Activated naive CD4-positive, alpha-beta T cell treated with Interleukin-2 at 50 U/mL for 16 hours (primary cell): ENCODE measurements around the gene DARS1.
"Not testable (repeated sequence)": the region's sequence is repeated elsewhere in the genome, so short reads cannot be mapped to it uniquely, and the experiment has no call there.

ENCODE experiments used
- DNase-seq: peaks from one replicate; pipeline ENCODE4 v3.0.0-alpha.2; 2020

DARS1 gene

DNA sequence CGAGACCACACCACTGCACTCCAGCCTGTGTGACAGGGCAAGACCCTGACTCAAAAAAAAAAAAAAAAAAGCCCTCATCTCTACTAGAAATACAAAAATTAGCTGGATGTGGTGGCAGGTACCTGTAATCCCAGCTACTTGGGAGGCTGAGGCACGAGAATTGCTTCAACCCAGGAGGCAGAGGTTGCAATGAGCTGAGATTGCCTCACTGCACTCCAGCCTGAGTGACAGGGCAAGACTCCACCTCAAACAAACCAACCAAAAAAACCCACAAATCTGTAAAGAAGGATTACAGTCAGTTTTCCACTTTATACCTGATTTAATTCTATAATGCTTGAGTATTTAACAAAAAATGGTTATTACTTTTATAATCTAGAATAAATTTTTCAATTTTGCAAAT is 9.7 kb downstream of the DARS1 start:
- no peak for DNase-seq

- DNase-seq: no peak
Observed at GRCh38 chr2:135974036-135974435, 11.4 kb downstream of the DARS1 start.

DNA sequence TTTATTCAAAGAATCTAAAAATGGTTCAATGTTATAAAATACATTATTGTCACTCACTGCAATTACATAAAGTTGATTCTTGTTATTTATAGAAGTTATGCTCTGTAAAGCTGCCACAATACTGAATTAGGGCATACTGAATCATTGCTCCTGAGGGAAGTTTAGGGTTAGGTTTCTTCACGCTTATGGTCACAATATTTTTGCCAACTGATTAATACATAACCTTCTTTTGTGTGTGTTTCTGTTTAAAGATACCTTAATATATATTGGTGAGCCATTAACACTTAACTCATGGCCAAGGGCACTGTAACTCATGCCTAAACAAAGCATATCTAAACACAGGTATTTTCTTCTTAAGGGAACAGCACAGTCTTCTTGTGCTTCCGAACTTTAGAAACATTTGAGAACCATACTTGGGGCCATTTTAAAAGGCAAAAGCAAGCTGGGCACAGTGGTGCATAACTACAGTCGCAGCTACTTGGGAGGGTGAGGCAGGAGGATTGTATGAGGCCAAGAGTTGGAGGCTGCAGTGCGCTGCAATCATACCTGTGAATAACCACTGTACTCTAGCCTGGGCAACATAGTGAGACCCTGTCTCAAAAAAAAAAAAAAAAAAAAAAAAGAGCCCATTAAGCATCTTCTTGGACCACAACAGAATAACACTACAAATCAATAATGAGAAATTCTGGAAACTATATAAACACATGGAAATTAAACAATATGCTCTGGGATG is 15.6 kb downstream of the DARS1 start:
- no peak for DNase-seq

- DNase-seq: no peak
Observed at GRCh38 chr2:135965756-135966155, 19.7 kb downstream of the DARS1 start.

GRCh38 chr2:135964404-135964803 is 21.0 kb downstream of the DARS1 start:
- DNase-seq: not testable (repeated sequence)

GRCh38 chr2:135963841-135964240 is 21.6 kb downstream of the DARS1 start:
- no peak for DNase-seq

DNA sequence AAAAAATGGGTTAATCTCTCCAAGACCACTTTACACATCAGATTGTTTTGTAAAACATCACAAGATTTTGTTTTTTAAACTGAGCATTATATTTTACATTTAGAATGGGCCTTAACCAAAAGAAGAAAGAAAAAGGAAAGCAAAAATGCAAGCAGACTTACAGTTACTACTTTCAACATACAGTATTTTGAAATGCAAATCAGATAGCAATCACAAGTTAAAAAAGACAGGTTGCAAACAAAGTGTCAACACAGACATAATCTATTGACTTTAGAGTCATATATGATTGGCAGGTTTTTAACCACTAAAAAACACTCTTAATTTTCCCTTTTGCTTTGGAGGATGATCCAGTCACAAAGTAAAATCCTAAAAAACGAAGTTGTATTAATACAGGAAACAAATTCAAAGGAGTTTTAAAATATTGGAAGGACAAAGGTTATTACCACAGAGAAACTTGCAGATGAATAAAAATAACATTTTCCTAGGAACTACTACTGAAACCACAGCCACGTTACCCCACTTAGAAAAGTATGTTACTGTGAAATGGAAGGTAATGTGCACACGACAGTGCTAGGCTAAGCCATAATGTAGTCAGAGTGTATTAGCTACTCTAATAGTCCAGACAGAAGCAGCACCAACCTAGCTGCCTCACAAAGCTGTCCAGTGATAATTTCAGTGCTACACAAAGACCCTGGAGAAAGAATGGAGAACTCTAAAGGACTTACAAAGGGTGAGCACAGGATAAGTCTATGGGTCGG is 22.9 kb downstream of the DARS1 start:
- DNase-seq: no peak

- DNase-seq: peak; percentile 16
Observed at GRCh38 chr2:135960656-135961551, 24.5 kb downstream of the DARS1 start.

DNA sequence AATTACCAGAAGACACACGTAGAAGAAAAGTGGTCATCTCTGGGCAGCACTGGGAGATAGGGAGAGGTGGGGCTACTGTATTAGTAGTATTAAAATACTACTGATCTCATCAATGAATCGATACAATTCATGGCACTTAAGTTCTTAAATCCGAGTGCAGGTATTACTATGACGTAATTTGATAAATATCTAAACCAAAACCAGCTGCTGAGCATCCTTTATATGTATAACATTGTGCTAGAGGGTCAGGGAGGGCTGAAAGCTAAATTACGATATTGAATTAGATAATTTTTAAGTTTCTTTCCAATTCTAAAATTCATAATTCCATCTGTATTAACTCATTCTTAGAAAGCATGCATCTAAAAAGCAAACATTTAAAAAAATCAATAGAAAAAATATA is 25.3 kb downstream of the DARS1 start:
- no peak for DNase-seq

- DNase-seq: not testable (repeated sequence)
Observed at GRCh38 chr2:135958927-135959326, 26.5 kb downstream of the DARS1 start.

DNA sequence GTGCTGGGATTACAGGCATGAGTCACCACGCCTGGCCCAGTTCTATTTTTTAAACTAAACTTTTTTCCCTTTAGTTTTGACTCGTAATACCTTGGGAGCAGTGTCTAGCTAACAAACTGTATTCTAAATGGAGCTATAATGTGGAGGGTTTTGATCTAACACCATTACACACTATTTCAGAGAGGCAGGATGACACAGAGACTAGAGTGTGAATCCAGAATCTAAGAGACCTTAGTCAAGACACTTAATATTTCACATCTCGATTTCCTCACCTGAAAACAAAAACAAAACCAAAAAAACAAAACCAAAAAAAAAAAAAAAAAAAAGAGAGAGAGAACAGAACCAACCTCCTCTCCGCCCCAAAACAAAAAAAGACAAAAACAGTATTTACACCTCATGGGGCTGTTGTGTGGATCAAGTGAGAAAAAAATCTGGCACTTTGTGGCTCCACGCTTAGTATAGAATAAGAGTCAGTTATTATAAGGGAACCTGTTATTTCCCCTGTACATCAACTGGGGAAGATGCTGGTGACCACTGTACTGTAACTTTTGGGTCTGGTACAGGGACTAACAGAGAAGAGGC is 31.3 kb downstream of the DARS1 start:
- DNase-seq: no peak

DNA sequence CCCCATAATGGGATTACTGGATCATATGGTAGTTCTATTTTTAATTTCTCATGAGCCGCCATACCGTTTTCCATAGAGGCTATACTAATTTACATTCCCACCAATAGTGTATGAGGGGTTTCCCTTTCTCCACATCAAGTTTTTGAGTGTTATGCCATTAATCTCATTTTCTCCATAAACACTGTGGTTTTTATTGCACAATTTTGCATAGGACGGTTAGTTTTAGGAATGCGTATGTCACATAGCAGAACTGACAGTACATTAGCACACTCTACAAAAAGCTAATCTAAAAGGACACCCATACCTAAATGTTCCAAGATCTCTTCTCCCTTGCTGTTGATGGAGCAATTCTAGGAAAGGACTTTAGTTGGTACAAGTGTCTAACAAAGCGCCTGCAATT is 32.5 kb downstream of the DARS1 start:
- DNase-seq: no peak

DNA sequence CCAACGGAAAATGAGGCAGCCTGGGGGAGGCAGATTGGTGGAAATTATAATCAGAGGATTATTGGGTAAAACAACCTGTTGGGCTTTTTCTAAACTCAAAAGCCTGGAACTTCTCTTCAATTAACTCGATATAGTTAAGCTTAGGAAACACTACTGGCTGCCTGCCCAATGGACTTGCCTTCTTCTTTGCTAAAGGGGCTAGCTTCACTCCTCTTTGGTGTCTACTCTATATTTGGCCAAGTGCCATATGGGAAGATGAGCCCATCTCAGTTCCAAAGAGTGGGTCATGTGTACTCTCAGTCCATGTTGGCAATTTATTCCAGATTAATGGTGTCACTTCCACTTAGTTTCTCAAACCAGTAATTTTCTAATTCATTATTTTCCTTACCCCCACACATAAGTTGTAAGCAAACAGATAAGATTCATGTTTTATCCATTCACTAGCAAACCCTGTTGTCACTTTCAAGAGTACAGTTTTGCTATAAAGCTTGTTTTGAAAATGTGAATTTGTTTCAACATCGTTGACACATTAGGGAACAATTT is 34.3 kb downstream of the DARS1 start:
- no peak for DNase-seq

- DNase-seq: no peak
Observed at GRCh38 chr2:135949451-135950234, 35.8 kb downstream of the DARS1 start.

DNA sequence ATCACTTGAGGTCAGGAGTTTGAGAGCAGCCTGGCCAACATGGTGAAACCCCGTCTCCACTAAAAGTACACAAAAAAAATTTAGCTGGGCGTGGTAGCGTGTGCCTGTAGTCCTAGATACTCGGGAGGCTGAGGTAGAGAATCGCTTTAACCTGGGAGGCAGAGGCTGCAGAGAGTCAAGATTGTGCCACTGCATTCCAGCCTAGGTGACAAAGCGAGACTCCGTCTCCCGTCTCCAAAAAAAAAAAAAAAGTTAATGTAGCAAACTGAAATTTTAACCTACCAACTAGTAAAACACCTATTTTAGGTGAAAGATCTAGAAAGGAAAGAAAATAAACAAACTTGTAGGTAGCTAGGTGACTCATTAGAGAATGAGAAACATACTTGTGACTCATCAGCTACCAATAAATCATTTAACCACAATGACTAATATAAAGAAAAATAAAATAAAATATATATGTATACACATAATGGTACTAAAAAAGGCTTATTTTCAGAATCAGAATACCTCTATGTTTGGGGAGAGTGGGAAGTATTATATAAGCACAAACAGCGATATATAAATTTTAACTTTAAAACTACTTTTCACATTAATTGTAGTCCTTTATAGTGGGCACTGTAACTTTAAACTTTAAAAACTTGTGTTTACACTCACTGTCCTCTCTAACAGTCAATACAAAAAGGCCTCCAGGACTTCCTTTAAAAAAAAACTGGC is 36.6 kb downstream of the DARS1 start:
- peak; percentile 42 for DNase-seq

DNA sequence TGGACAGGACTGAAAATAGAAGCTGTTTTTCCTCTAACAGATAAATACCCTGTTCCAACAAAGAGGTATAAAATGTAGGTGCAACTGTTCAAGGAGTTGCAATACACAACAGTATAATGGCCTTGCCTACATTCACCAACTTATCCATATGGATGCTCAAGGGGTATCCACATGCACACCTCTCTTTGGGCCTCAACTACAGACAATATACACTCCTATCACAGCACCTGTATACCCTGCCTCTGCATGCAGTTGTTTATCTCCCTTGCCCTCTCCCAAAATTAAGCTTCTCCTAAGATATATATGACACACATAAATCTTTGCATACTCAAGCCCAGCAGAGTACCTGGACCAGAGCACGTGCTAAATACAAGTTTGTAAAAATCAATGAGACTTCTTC is 37.3 kb downstream of the DARS1 start:
- no peak for DNase-seq

DNA sequence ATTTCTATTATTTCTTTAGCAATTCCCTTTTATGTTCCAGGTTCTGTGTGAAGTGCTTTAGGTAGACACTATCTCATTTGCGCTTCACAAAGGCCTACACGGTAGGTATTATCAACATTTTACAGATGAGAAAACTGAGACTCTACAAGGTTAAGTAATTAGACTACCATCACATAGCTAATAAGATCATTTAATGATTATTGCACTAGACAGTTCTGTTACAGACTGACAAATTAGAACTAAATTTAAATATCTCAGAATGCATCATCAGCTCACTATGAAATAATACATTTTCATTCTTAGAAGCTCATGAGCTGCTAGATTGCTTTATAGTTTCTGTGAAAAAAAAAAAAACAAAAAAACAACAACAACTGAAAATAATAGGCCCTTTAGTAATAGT is 37.9 kb downstream of the DARS1 start:
- DNase-seq: no peak

GRCh38 chr2:135945526-135945925 is 39.9 kb downstream of the DARS1 start:
- DNase-seq: no peak

GRCh38 chr2:135944625-135945024 is 40.8 kb downstream of the DARS1 start:
- DNase-seq: no peak

GRCh38 chr2:135942936-135943688 is 42.3 kb downstream of the DARS1 start:
- no peak for DNase-seq
